Testis (tissue), 3 donors: ENCODE measurements around the gene LCLAT1. TPM values are rescaled to one million over a fixed set of nuclear protein-coding genes. Genes with fewer than 3 reads are reported as not detected.
"Not testable (repeated sequence)": the region's sequence is repeated elsewhere in the genome, so short reads cannot be mapped to it uniquely, and the experiment has no call there.

Experiments
- DNase-seq: peaks from one replicate; pipeline ENCODE4 v3.0.0-alpha.2; 2019
- H3K27ac ChIP-seq, 2 donors: fragments of 200-600 bp; sonication (generic); one replicate each; pipeline ENCODE4 v1.5.1; 2019
- H3K27me3 ChIP-seq: fragments of 200-600 bp; sonication (generic); one replicate; pipeline ENCODE4 v1.5.1; 2019
- H3K36me3 ChIP-seq: fragments of 200-600 bp; sonication (generic); one replicate; pipeline ENCODE4 v1.5.1; 2017; ENCODE audit warnings: low read depth; ENCODE audit errors: missing control alignments
- H3K4me1 ChIP-seq: fragments of 200-600 bp; sonication (generic); one replicate; pipeline ENCODE4 v1.5.1; 2019
- H3K4me3 ChIP-seq, 2 donors: fragments of 200-600 bp; sonication (generic); one replicate each; pipeline ENCODE4 v1.5.1; 2017 to 2019
- H3K9me3 ChIP-seq: fragments of 200-600 bp; sonication (generic); one replicate; pipeline ENCODE4 v1.5.1; 2017
- POLR2A ChIP-seq: fragments of 450-650 bp; IDR thresholded peaks from one replicate; pipeline ENCODE4 v1.6.1; 2017; ENCODE audit warnings: antibody characterized with exemption, mild to moderate bottlenecking, moderate library complexity
- WGBS, 2 donors: methylation state at CpG; one replicate each; pipeline ENCODE4 v1.1.5; 2018; 5-methylcytosine and 5-hydroxymethylcytosine counted together
- intact Hi-C: fragments of 100-400 bp; cut with DNase I; formaldehyde crosslinking; loops from one replicate; pipeline ENCODE4 v1.15.1; 2023; ENCODE audit warnings: low total_unique reads
- polyA plus RNA-seq: library from polyadenylated mRNA; stranded (reverse); fragments of 350-450 nt; fragmentation: Illumina TruSeq; extraction: RNeasy Lipid Tissue Mini Kit (QIAGEN cat#74804); gene quantifications from one replicate; pipeline ENCODE4 v1.2.3, GENCODE V29; 2014; ENCODE audit warnings: low read depth, low replicate concordance; ENCODE audit not compliant: insufficient read depth
- total RNA-seq, 2 donors: library from RNA; depleted of rRNA; stranded (reverse); fragments of >200 nt; gene quantifications; one replicate each; pipeline ENCODE4 v1.2.3, GENCODE V29; 2016
- TF ChIP-seq, protein P1 (sequence below), 3 experiments: fragments of 450-650 bp in 2 of 3; fragments of 200-600 bp in 1 of 3; sonication (generic) in 1 of 3; IDR thresholded peaks; one replicate each; pipeline ENCODE4 v1.5.1; 2016 to 2019; ENCODE audit warnings: antibody characterized with exemption in 3 of 3, mild to moderate bottlenecking in 2 of 3, moderate library complexity in 1 of 3

The LCLAT1 gene
- total and polyA plus RNA-seq, 3 donors from 2014 or later: 11.1 to 39.4 (median 34.9) TPM

DNA sequence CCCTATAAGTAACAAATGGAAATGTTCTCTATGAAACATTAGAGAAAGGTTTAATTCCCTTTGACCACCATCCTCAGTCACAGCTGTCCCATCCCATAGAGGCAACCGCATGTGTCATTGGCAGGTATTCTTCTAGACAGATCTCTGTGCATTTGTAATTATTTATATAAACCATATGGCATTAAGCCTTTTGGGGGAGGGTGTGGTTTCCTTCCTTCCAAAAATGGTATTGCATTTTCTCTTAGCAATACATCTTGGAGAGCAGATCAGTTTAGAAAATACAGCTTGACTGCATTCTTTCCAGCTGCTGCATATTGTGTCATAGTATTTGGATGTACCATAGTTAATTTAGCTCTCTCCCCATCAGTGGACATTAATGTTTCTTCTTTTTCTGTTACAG is 57.7 kb downstream of the LCLAT1 start:
- H3K27ac ChIP-seq: no peak overlapping the region
- no peaks in the 10 kb centered on the region for H3K27me3 ChIP-seq
- no peak overlapping the region for H3K4me3 ChIP-seq
- no peaks in the 10 kb centered on the region for H3K9me3 ChIP-seq
- H3K36me3 ChIP-seq: no peaks in the 10 kb centered on the region
- intact Hi-C loops: no loop called here
- 94 to 100% methylated on average over 1 of the region's 1 CpG for WGBS, 2 donors
- TF ChIP-seq POLR2A: no peak
- TF ChIP-seq, protein P1, sequence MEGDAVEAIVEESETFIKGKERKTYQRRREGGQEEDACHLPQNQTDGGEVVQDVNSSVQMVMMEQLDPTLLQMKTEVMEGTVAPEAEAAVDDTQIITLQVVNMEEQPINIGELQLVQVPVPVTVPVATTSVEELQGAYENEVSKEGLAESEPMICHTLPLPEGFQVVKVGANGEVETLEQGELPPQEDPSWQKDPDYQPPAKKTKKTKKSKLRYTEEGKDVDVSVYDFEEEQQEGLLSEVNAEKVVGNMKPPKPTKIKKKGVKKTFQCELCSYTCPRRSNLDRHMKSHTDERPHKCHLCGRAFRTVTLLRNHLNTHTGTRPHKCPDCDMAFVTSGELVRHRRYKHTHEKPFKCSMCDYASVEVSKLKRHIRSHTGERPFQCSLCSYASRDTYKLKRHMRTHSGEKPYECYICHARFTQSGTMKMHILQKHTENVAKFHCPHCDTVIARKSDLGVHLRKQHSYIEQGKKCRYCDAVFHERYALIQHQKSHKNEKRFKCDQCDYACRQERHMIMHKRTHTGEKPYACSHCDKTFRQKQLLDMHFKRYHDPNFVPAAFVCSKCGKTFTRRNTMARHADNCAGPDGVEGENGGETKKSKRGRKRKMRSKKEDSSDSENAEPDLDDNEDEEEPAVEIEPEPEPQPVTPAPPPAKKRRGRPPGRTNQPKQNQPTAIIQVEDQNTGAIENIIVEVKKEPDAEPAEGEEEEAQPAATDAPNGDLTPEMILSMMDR (IDR thresholded peaks at IDR 0.05): no peak
- DNase-seq: no peak
- H3K4me1 ChIP-seq: no peaks in the 10 kb centered on the region

DNA sequence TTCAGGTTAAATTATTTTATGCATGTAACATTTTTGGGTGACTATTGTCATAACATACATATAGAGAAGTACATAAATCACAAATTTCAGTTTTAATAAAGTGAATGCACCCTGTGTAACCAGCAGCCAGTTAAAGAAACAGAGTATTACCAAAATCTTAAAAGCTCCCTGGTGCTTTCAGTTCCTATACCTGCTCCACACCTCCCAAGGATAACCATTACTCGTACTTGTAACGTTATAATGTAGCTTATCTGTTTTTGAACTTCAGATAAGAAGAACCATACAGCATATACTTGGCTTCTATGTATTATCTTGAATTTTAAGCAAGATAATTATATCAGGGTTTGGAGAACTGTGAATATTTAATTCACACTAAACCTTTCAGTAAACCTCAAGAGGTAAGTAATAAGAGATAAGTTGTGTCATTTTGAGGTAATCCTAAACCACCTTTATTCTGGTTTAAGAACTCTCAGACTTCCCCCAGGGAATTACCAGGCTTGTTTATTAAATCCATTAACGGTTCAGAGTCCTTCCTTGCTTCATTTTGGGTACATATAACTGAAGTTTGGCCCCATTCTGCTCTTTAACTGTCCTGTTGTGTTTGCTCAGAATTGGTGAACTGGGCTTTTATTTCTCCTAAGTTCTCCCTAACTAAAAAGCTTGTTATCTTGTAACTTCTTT is 58.6 kb downstream of the LCLAT1 start:
- H3K27ac ChIP-seq: no peak overlapping the region
- intact Hi-C loops: no loop called here
- WGBS, 2 donors: 67 to 70% methylated on average over 3 of the region's 3 CpGs
- H3K4me3 ChIP-seq: no peak overlapping the region
- TF ChIP-seq POLR2A: no peak
- TF ChIP-seq, protein P1 (IDR thresholded peaks at IDR 0.05): no peak
- H3K9me3 ChIP-seq: no peaks in the 10 kb centered on the region
- H3K4me1 ChIP-seq: no peaks in the 10 kb centered on the region
- no peaks in the 10 kb centered on the region for H3K36me3 ChIP-seq
- no peaks in the 10 kb centered on the region for H3K27me3 ChIP-seq
- DNase-seq: no peak

DNA sequence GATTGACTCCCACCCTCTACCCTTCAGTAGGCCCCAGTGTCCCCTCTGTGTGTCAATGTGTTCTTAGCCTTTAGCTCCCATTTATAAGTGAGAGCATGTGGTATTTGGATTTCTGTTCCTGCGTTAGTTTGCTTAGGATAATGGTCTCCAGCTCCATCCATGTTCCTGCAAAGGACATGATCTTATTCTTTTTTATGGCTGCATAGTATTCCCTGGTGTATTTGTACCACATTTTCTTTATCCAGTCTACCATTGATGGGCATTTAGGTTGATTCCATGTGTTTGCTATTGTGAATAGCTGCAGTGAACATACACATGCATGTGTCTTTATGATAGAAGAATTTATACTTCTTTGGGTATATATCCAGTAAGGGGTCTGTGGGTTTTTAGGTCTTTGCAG is 60.4 kb downstream of the LCLAT1 start:
- DNase-seq, H3K9me3 ChIP-seq, H3K27ac ChIP-seq, intact Hi-C loops, H3K36me3 ChIP-seq, H3K4me1 ChIP-seq, H3K4me3 ChIP-seq, H3K27me3 ChIP-seq: not testable (repeated sequence)
- 95 to 100% methylated on average over 1 of the region's 1 CpG for WGBS, 2 donors

DNA sequence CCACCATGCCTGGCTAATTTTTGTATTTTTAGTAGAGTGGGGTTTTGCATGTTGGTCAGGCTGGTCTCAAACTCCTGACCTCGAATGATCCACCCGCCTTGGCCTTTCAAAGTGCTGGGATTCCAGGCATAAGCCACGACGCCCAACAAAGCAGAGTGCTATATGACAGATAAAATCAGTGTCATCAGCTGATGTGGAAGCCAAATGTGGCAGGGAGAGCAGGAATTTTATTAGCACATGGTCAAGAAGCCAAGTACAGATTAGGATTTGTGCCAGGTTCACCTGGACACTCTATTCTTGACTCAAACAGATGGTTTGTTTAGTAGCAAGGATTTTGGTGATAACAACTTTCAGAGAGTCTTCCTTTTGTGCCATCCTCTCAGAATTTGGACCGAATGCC is 62.7 kb downstream of the LCLAT1 start:
- TF ChIP-seq, protein P1 (IDR thresholded peaks at IDR 0.05): no peak
- TF ChIP-seq POLR2A: no peak
- no peak for DNase-seq
- no peak overlapping the region for H3K4me3 ChIP-seq
- H3K4me1 ChIP-seq: no peaks in the 10 kb centered on the region
- H3K36me3 ChIP-seq: no peaks in the 10 kb centered on the region
- no peaks in the 10 kb centered on the region for H3K9me3 ChIP-seq
- H3K27ac ChIP-seq: no peak overlapping the region
- 88 to 90% methylated on average over 5 of the region's 5 CpGs for WGBS, 2 donors
- intact Hi-C loops: no loop called here
- no peaks in the 10 kb centered on the region for H3K27me3 ChIP-seq

DNA sequence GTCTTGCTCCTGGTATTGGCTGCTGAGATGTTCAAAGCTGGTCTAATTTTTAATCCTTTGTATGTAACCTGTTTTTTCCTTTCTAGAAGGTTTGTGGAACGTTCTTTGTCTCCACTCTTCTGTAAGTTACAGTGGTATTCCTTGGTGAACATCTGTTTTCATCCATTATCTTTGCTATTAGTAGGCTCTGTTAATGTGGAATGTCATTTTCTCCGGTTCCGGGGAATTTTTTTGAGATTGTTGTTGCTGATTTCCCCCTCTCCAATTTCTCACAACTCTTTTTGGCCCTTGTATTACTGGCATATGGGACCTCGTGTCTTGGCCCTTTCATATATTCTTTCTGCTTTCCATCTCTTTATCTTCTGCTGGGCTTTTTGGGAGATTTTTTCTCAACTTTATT is 63.4 kb downstream of the LCLAT1 start:
- H3K9me3 ChIP-seq: no peaks in the 10 kb centered on the region
- no peak overlapping the region for H3K27ac ChIP-seq
- H3K27me3 ChIP-seq: no peaks in the 10 kb centered on the region
- intact Hi-C loops: no loop called here
- DNase-seq: no peak
- WGBS, 2 donors: 54 to 63% methylated on average over 4 of the region's 4 CpGs
- TF ChIP-seq, protein P1 (IDR thresholded peaks at IDR 0.05): no peak
- no peak for TF ChIP-seq POLR2A
- no peaks in the 10 kb centered on the region for H3K36me3 ChIP-seq
- no peak overlapping the region for H3K4me3 ChIP-seq
- no peaks in the 10 kb centered on the region for H3K4me1 ChIP-seq
